ENCODE data around the gene AUTS2. TPM values are rescaled to one million over a fixed set of nuclear protein-coding genes. Genes with fewer than 3 reads are reported as not detected.

Gene AUTS2
- total and polyA plus RNA-seq, 2 donors = 13.4 to 87.7 TPM

GRCh38 chr7:69661342-69661741, 63.1 kb downstream of the AUTS2 start:
- no peaks in the 10 kb centered on the region for H3K36me3 ChIP-seq (ENCODE audit: insufficient read depth)
- H3K4me1 ChIP-seq (ENCODE audit: insufficient read depth) = no peaks in the 10 kb centered on the region
- 93% methylated on average over 3 of the region's 3 CpGs for WGBS
- H3K4me3 ChIP-seq (ENCODE audit: low read depth, low read length) = no peak overlapping the region
- H3K27ac ChIP-seq (ENCODE audit: low read depth) = no peak overlapping the region
- DNase-seq (ENCODE audit: extremely low spot score) = no peak

- Histone ChIP-seq H3K4me3 (ENCODE audit: low read depth, low read length) (no peak overlapping the region), H3K27ac (ENCODE audit: low read depth) (no peak overlapping the region), H3K4me1 (ENCODE audit: insufficient read depth) (no peaks in the 10 kb centered on the region), H3K36me3 (ENCODE audit: insufficient read depth) (no peaks in the 10 kb centered on the region)
- 92% methylated on average over 5 of the region's 5 CpGs for WGBS
- no peak for DNase-seq (ENCODE audit: extremely low spot score)
Observed at GRCh38 chr7:69663911-69664832, 65.9 kb downstream of the AUTS2 start.

GRCh38 chr7:69665369-69665768, 67.1 kb downstream of the AUTS2 start:
- no peak for DNase-seq (ENCODE audit: extremely low spot score)
- Histone ChIP-seq H3K27ac (ENCODE audit: low read depth) (no peak overlapping the region), H3K4me1 (ENCODE audit: insufficient read depth) (no peaks in the 10 kb centered on the region), H3K36me3 (ENCODE audit: insufficient read depth) (no peaks in the 10 kb centered on the region), H3K4me3 (ENCODE audit: low read depth, low read length) (no peak overlapping the region)
- 67% methylated on average over 2 of the region's 2 CpGs for WGBS

- no peak for DNase-seq (ENCODE audit: extremely low spot score)
- Histone ChIP-seq H3K27ac (ENCODE audit: low read depth) (no peak overlapping the region), H3K4me3 (ENCODE audit: low read depth, low read length) (no peak overlapping the region), H3K4me1 (ENCODE audit: insufficient read depth) (peaks cover 1% of the 10 kb centered on the region), H3K36me3 (ENCODE audit: insufficient read depth) (no peaks in the 10 kb centered on the region)
- 54% methylated on average over 1 of the region's 1 CpG for WGBS
Observed at GRCh38 chr7:69668339-69668870, 70.1 kb downstream of the AUTS2 start.

- Histone ChIP-seq H3K4me1 (ENCODE audit: insufficient read depth) (peaks cover 1% of the 10 kb centered on the region), H3K27ac (ENCODE audit: low read depth) (no peak overlapping the region), H3K4me3 (ENCODE audit: low read depth, low read length) (no peak overlapping the region), H3K36me3 (ENCODE audit: insufficient read depth) (no peaks in the 10 kb centered on the region)
- DNase-seq (ENCODE audit: extremely low spot score) = no peak
- WGBS = 64% methylated on average over 4 of the region's 4 CpGs
Observed at GRCh38 chr7:69670701-69671100, 72.4 kb downstream of the AUTS2 start.

- 97% methylated on average over 2 of the region's 2 CpGs for WGBS
- no peak overlapping the region for H3K27ac ChIP-seq (ENCODE audit: low read depth)
- no peak for DNase-seq (ENCODE audit: extremely low spot score)
- H3K4me1 ChIP-seq (ENCODE audit: insufficient read depth) = peaks cover 1% of the 10 kb centered on the region
- H3K4me3 ChIP-seq (ENCODE audit: low read depth, low read length) = no peak overlapping the region
- no peaks in the 10 kb centered on the region for H3K36me3 ChIP-seq (ENCODE audit: insufficient read depth)
Observed at GRCh38 chr7:69673074-69673473, 74.8 kb downstream of the AUTS2 start.

- Histone ChIP-seq H3K36me3 (ENCODE audit: insufficient read depth) (no peaks in the 10 kb centered on the region), H3K4me3 (ENCODE audit: low read depth, low read length) (no peak overlapping the region), H3K4me1 (ENCODE audit: insufficient read depth) (peaks cover 1% of the 10 kb centered on the region), H3K27ac (ENCODE audit: low read depth) (no peak overlapping the region)
- no peak for DNase-seq (ENCODE audit: extremely low spot score)
- 78% methylated on average over 4 of the region's 4 CpGs for WGBS
Observed at GRCh38 chr7:69674701-69675182, 76.5 kb downstream of the AUTS2 start.

- Histone ChIP-seq H3K27ac (ENCODE audit: low read depth) (no peak overlapping the region), H3K36me3 (ENCODE audit: insufficient read depth) (no peaks in the 10 kb centered on the region), H3K4me3 (ENCODE audit: low read depth, low read length) (no peak overlapping the region), H3K4me1 (ENCODE audit: insufficient read depth) (no peaks in the 10 kb centered on the region)
- no peak for DNase-seq (ENCODE audit: extremely low spot score)
Observed at GRCh38 chr7:69676247-69676646, 78.0 kb downstream of the AUTS2 start.

GRCh38 chr7:69677054-69677852, 79.0 kb downstream of the AUTS2 start:
- DNase-seq (ENCODE audit: extremely low spot score) = no peak
- no peak overlapping the region for H3K27ac ChIP-seq (ENCODE audit: low read depth)
- H3K4me3 ChIP-seq (ENCODE audit: low read depth, low read length) = no peak overlapping the region
- H3K4me1 ChIP-seq (ENCODE audit: insufficient read depth) = no peaks in the 10 kb centered on the region
- peaks cover 3% of the 10 kb centered on the region for H3K36me3 ChIP-seq (ENCODE audit: insufficient read depth)
- WGBS = 51% methylated on average over 4 of the region's 4 CpGs

- Histone ChIP-seq H3K27ac (ENCODE audit: low read depth) (no peak overlapping the region), H3K4me1 (ENCODE audit: insufficient read depth) (no peaks in the 10 kb centered on the region), H3K4me3 (ENCODE audit: low read depth, low read length) (no peak overlapping the region), H3K36me3 (ENCODE audit: insufficient read depth) (peaks cover 3% of the 10 kb centered on the region)
- WGBS = 52% methylated on average over 4 of the region's 4 CpGs
- no peak for DNase-seq (ENCODE audit: extremely low spot score)
Observed at GRCh38 chr7:69677881-69678493, 79.7 kb downstream of the AUTS2 start.

- no peak overlapping the region for H3K27ac ChIP-seq (ENCODE audit: low read depth)
- H3K4me3 ChIP-seq (ENCODE audit: low read depth, low read length) = no peak overlapping the region
- H3K36me3 ChIP-seq (ENCODE audit: insufficient read depth) = peaks cover 3% of the 10 kb centered on the region
- 66% methylated on average over 11 of the region's 11 CpGs for WGBS
- no peaks in the 10 kb centered on the region for H3K4me1 ChIP-seq (ENCODE audit: insufficient read depth)
- DNase-seq (ENCODE audit: extremely low spot score) = no peak
Observed at GRCh38 chr7:69678494-69679187, 80.4 kb downstream of the AUTS2 start.

GRCh38 chr7:69681181-69681580, 82.9 kb downstream of the AUTS2 start:
- peaks cover 3% of the 10 kb centered on the region for H3K36me3 ChIP-seq (ENCODE audit: insufficient read depth)
- H3K27ac ChIP-seq (ENCODE audit: low read depth) = no peak overlapping the region
- H3K4me3 ChIP-seq (ENCODE audit: low read depth, low read length) = no peak overlapping the region
- peaks cover 1% of the 10 kb centered on the region for H3K4me1 ChIP-seq (ENCODE audit: insufficient read depth)
- no peak for DNase-seq (ENCODE audit: extremely low spot score)
- 77% methylated on average over 3 of the region's 3 CpGs for WGBS

GRCh38 chr7:69682518-69682917, 84.2 kb downstream of the AUTS2 start:
- Histone ChIP-seq H3K4me1 (ENCODE audit: insufficient read depth) (peaks cover 1% of the 10 kb centered on the region), H3K4me3 (ENCODE audit: low read depth, low read length) (no peak overlapping the region), H3K36me3 (ENCODE audit: insufficient read depth) (peaks cover 3% of the 10 kb centered on the region), H3K27ac (ENCODE audit: low read depth) (no peak overlapping the region)
- DNase-seq (ENCODE audit: extremely low spot score) = no peak
- 78% methylated on average over 4 of the region's 4 CpGs for WGBS
